CD14-positive monocyte (primary cell): ENCODE results near the gene CEP68. TPM values are rescaled to one million over a fixed set of nuclear protein-coding genes. Genes with fewer than 3 reads are reported as not detected.

Experiments used
- DNase-seq, 3 donors: peaks; one replicate each; pipeline ENCODE4 v3.0.0-alpha.2; 2011 to 2022
- H2AFZ ChIP-seq: 2 replicates; pipeline ENCODE4 v1.6.0; 2012; ENCODE audit warnings: mild to moderate bottlenecking, low read depth, low read length, inconsistent platforms; ENCODE audit not compliant: insufficient read depth, poor library complexity, severe bottlenecking
- H3K27ac ChIP-seq, 2 donors: 1 replicate in 1 of 2; 2 replicates in 1 of 2; pipeline ENCODE4 v1.5.1; 2012 to 2013; ENCODE audit warnings: low read length in 2 of 2, control low read depth in 1 of 2, inconsistent platforms in 1 of 2, low read depth in 1 of 2, mild to moderate bottlenecking in 1 of 2
- H3K27me3 ChIP-seq, 2 donors: one replicate each; pipeline versions ENCODE4 v1.6.0 to v1.6.1; 2011 to 2013; ENCODE audit warnings: low read length in 2 of 2; ENCODE audit not compliant: control insufficient read depth in 2 of 2, insufficient read depth in 2 of 2
- H3K36me3 ChIP-seq, 2 donors: replicated peaks in 1 of 2; 1 replicate in 1 of 2; 2 replicates in 1 of 2; pipeline versions ENCODE4 v1.5.1 to v1.6.1; 2012 to 2013; ENCODE audit warnings: low read length in 2 of 2, control low read depth in 1 of 2, inconsistent platforms in 1 of 2, mild to moderate bottlenecking in 1 of 2; ENCODE audit not compliant: insufficient read depth in 2 of 2, control insufficient read depth in 1 of 2
- H3K4me1 ChIP-seq, 2 donors: 1 replicate in 1 of 2; 2 replicates in 1 of 2; pipeline versions ENCODE4 v1.5.1 to v1.6.1; 2012 to 2013; ENCODE audit warnings: low read length in 2 of 2, control low read depth in 1 of 2, inconsistent platforms in 1 of 2, mild to moderate bottlenecking in 1 of 2, moderate library complexity in 1 of 2; ENCODE audit not compliant: insufficient read depth in 2 of 2, control insufficient read depth in 1 of 2
- H3K4me2 ChIP-seq: replicated peaks from 2 replicates; pipeline ENCODE3; 2012; ENCODE audit warnings: low read length, moderate library complexity, mild to moderate bottlenecking; ENCODE audit not compliant: poor library complexity, severe bottlenecking; ENCODE audit errors: extremely low read depth
- H3K4me3 ChIP-seq, 3 experiments: fragments of 200-600 bp in 1 of 3; sonication (generic) in 1 of 3; replicated peaks in 1 of 3; 1 replicate in 2 of 3; 2 replicates in 1 of 3; pipeline ENCODE4 v1.5.1; 2011 to 2013; ENCODE audit warnings: low read length in 3 of 3, mild to moderate bottlenecking in 3 of 3, control low read depth in 2 of 3, low read depth in 2 of 3, inconsistent platforms in 1 of 3, moderate library complexity in 1 of 3
- H3K79me2 ChIP-seq: 2 replicates; pipeline ENCODE4 v1.6.0; 2012; ENCODE audit warnings: mild to moderate bottlenecking, control low read depth, inconsistent platforms, low read length, moderate library complexity; ENCODE audit not compliant: insufficient read depth
- H3K9ac ChIP-seq: 2 replicates; pipeline ENCODE4 v1.6.0; 2017; ENCODE audit warnings: low read length, mild to moderate bottlenecking; ENCODE audit not compliant: insufficient read depth, poor library complexity, severe bottlenecking
- H3K9me3 ChIP-seq, 2 donors: replicated peaks in 1 of 2; 1 replicate in 1 of 2; 2 replicates in 1 of 2; pipeline versions ENCODE4 v1.5.1 to v1.6.1; 2012 to 2013; ENCODE audit warnings: low read length in 2 of 2, control low read depth in 1 of 2; ENCODE audit not compliant: control insufficient read depth in 1 of 2, insufficient read depth in 1 of 2
- H4K20me1 ChIP-seq: 2 replicates; pipeline ENCODE4 v1.6.0; 2012; ENCODE audit warnings: mild to moderate bottlenecking, low read length, control low read depth, moderate library complexity; ENCODE audit not compliant: insufficient read depth
- H3K27ac Mint-ChIP-seq, 7 donors: one replicate each; pipeline ENCODE4 v1.8.0; 2020; ENCODE audit warnings: mild to moderate bottlenecking in 7 of 7, mixed read lengths in 7 of 7, moderate library complexity in 6 of 7, inconsistent platforms in 2 of 7
- H3K27me3 Mint-ChIP-seq, 3 donors: one replicate each; pipeline ENCODE4 v1.8.0; 2021 to 2022; ENCODE audit warnings: low read depth in 3 of 3, mild to moderate bottlenecking in 3 of 3, mixed read lengths in 3 of 3, moderate library complexity in 3 of 3, inconsistent platforms in 1 of 3
- H3K36me3 Mint-ChIP-seq, 2 donors: one replicate each; pipeline ENCODE4 v1.8.0; 2020; ENCODE audit warnings: mixed read lengths in 2 of 2, inconsistent platforms in 1 of 2, mild to moderate bottlenecking in 1 of 2
- H3K4me1 Mint-ChIP-seq: one replicate; pipeline ENCODE4 v1.8.0; 2020; ENCODE audit warnings: mild to moderate bottlenecking, mixed read lengths
- H3K4me3 Mint-ChIP-seq, 2 donors: one replicate each; pipeline ENCODE4 v1.8.0; 2020; ENCODE audit warnings: mild to moderate bottlenecking in 2 of 2, mixed read lengths in 2 of 2, moderate library complexity in 1 of 2
- H3K9me3 Mint-ChIP-seq, 7 donors: one replicate each; pipeline ENCODE4 v1.8.0; 2020 to 2022; ENCODE audit warnings: mixed read lengths in 7 of 7, mild to moderate bottlenecking in 6 of 7, moderate library complexity in 6 of 7, inconsistent platforms in 2 of 7
- CTCF ChIP-seq: fragments of 200-600 bp; IDR thresholded peaks from one replicate; pipeline ENCODE4 v1.8.0; 2022; ENCODE audit warnings: antibody characterized with exemption, mild to moderate bottlenecking
- WGBS: methylation state at CpG from one replicate; pipeline ENCODE4 v1.1.5; 2013; ENCODE audit warnings: missing lambda C conversion rate; ENCODE audit not compliant: insufficient coverage; 5-methylcytosine and 5-hydroxymethylcytosine counted together
- intact Hi-C, 2 donors: fragments of 100-400 bp; cut with micrococcal nuclease; formaldehyde crosslinking; loops; one replicate each; pipeline versions ENCODE4 v1.15.0 to v1.15.1; 2023
- polyA plus RNA-seq, 3 donors: library from polyadenylated mRNA; depleted of rRNA in 1 of 3; unstranded in 2 of 3; stranded (reverse) in 1 of 3; fragments of 300-500 nt in 2 of 3; fragments of >200 nt in 1 of 3; fragmentation: Illumina TruSeq in 2 of 3; gene quantifications; 1 replicate in 2 of 3; 2 replicates in 1 of 3; pipeline ENCODE4 v1.2.3, GENCODE V29; 2012 to 2021

CEP68 gene
- polyA plus RNA-seq, 3 donors: 2.5 to 6.5 (median 2.8) TPM

DNA sequence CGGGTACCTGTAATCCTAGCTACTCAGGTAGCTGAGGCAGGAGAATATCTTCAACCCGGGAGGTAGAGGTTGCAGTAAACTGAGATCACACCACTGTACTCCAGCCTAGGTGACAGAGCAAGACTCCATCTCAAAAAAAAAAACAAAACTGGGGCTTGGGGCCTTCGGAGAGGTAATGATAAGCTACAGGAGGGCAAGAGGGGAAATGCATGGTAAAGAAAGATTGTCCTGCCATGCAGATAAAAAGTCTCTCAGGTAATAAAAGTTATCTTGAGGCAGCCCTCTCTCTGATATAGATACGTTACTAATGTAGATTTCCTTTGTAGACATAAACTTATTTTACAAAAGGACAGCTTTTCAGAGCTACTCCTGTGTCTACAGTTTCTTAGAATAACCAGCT, 77.4 kb downstream of the CEP68 start:
- H3K36me3 Mint-ChIP-seq: peaks cover 0 to 4% of the 10 kb centered on the region in 2 donors
- no peak overlapping the region for H3K4me3 Mint-ChIP-seq
- H3K4me1 Mint-ChIP-seq: peaks cover 11% of the 10 kb centered on the region
- Histone ChIP-seq H3K9me3 (no peaks in the 10 kb centered on the region), H3K9ac (no peak overlapping the region), H3K4me3 (no peak overlapping the region), H3K4me1 (peaks cover 6% of the 10 kb centered on the region in 2 donors), H2AFZ (no peak overlapping the region), H3K27ac (no peak overlapping the region), H4K20me1 (peaks cover 8% of the 10 kb centered on the region), H3K79me2 (peaks cover 20% of the 10 kb centered on the region), H3K27me3 (no peaks in the 10 kb centered on the region), H3K36me3 (no peaks in the 10 kb centered on the region), H3K4me2 (no peak overlapping the region)
- DNase-seq: no peak
- H3K27ac Mint-ChIP-seq: peak overlapping the region in 1 of 7 donors; percentile 15
- WGBS: no CpG with 5 or more reads among the region's 4 CpGs
- no peak for TF ChIP-seq CTCF
- intact Hi-C loops: loop anchor here in 1 of 2 donors (5.0 kb wide), 1 partner anchor 94 kb away; the partner anchor contains the start of gene ACTR2
- H3K27me3 Mint-ChIP-seq: peaks cover 0 to 7% (median 0%) of the 10 kb centered on the region in 3 donors
- H3K9me3 Mint-ChIP-seq: peaks cover 0 to 3% (median 0%) of the 10 kb centered on the region in 7 donors

DNA sequence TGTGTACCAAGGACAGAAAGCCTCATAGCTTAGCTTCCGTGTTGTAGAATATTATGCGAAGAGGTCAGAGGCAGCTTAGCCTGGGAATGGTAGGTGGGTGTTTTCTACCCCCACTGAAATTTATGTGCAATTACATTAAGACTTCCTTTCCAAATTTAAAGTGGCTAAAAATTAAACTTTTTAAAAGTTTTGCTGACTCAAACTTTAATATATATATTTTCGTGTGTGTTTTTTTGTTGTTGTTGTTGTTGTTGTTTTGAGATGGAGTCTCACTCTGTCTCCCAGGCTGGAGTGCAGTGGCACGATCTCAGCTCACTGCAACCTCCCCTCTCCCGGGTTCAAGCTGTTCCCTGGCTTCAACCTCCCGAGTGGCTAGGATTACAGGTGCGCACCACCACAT, 77.9 kb downstream of the CEP68 start:
- intact Hi-C loops: loop anchor here in 1 of 2 donors (5.0 kb wide), 1 partner anchor 93 kb away; the partner anchor contains the start of gene ACTR2
- no peak for DNase-seq
- TF ChIP-seq CTCF: no peak
- Histone ChIP-seq H3K79me2 (peaks cover 15% of the 10 kb centered on the region), H3K4me1 (peaks cover 6% of the 10 kb centered on the region in 2 donors), H3K27me3 (no peaks in the 10 kb centered on the region), H3K36me3 (no peaks in the 10 kb centered on the region), H2AFZ (no peak overlapping the region), H3K9ac (no peak overlapping the region), H3K4me2 (no peak overlapping the region), H3K27ac (no peak overlapping the region), H3K4me3 (no peak overlapping the region), H3K9me3 (no peaks in the 10 kb centered on the region), H4K20me1 (peaks cover 3% of the 10 kb centered on the region)
- peaks cover 0 to 3% (median 0%) of the 10 kb centered on the region in 7 donors for H3K9me3 Mint-ChIP-seq
- whole genome bisulfite sequencing: 100% methylated on average over 1 of the region's 7 CpGs
- peaks cover 0 to 1% of the 10 kb centered on the region in 2 donors for H3K36me3 Mint-ChIP-seq
- H3K27me3 Mint-ChIP-seq: peaks cover 0 to 8% (median 0%) of the 10 kb centered on the region in 3 donors
- no peak overlapping the region for H3K27ac Mint-ChIP-seq
- H3K4me1 Mint-ChIP-seq: peaks cover 11% of the 10 kb centered on the region
- no peak overlapping the region for H3K4me3 Mint-ChIP-seq
